GM21576 (cell line): ENCODE measurements around the gene HNRNPH3.
"Not testable (repeated sequence)": the region's sequence is repeated elsewhere in the genome, so short reads cannot be mapped to it uniquely, and the experiment has no call there.

Experiments
- ATAC-seq: cut with Tn5 transposase; IDR thresholded peaks from one replicate; pipeline ENCODE4 v1.9.1; 2021; ENCODE audit warnings: mild to moderate bottlenecking, moderate library complexity; ENCODE audit not compliant: unreplicated experiment

HNRNPH3 gene, protein sequence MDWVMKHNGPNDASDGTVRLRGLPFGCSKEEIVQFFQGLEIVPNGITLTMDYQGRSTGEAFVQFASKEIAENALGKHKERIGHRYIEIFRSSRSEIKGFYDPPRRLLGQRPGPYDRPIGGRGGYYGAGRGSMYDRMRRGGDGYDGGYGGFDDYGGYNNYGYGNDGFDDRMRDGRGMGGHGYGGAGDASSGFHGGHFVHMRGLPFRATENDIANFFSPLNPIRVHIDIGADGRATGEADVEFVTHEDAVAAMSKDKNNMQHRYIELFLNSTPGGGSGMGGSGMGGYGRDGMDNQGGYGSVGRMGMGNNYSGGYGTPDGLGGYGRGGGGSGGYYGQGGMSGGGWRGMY

DNA sequence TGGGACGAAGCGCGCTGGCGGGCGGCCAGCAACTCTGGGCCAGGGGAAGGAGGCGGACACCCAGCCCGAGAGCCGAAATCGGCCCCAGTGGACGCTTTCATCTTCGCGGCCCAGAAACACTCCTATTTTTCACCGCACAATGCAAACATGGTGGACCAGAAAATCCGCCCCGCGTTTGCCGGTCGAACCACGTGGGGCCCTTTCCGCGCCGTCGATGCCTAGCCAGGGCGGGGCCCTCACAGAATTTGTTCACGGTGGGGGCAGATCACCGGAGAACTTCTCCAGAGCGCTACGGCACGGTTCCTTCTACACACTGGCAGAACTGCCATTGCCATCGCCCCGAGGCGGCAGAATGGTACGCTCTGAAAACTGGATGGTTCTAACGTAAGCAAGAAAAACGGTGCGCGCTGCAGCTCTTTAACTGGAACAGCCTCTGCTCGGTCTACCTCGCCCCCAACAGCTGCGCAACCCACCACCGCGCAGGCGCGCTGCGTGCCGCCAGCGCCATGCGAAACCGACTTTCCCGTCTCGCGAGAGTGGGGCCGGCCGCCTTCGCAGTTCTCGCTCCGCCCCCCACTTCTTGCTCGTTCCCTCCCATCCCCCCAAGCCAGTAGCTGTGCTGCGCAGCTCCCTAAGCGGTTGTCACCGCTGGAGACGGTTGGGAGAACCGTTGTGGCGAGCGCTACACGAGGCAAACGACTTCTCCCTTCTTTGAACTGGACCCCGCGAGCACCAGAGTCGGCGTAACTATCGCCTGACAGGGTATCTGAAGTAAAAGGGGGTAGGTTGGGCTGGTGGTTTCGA is at the start of gene HNRNPH3:
Gene HNRNPH3, plus strand, starts transcription at position 610 of the 804 bp plus-strand sequence. CDS start 5,158 bp downstream, outside the sequence.
- ATAC-seq: peak; percentile 73

DNA sequence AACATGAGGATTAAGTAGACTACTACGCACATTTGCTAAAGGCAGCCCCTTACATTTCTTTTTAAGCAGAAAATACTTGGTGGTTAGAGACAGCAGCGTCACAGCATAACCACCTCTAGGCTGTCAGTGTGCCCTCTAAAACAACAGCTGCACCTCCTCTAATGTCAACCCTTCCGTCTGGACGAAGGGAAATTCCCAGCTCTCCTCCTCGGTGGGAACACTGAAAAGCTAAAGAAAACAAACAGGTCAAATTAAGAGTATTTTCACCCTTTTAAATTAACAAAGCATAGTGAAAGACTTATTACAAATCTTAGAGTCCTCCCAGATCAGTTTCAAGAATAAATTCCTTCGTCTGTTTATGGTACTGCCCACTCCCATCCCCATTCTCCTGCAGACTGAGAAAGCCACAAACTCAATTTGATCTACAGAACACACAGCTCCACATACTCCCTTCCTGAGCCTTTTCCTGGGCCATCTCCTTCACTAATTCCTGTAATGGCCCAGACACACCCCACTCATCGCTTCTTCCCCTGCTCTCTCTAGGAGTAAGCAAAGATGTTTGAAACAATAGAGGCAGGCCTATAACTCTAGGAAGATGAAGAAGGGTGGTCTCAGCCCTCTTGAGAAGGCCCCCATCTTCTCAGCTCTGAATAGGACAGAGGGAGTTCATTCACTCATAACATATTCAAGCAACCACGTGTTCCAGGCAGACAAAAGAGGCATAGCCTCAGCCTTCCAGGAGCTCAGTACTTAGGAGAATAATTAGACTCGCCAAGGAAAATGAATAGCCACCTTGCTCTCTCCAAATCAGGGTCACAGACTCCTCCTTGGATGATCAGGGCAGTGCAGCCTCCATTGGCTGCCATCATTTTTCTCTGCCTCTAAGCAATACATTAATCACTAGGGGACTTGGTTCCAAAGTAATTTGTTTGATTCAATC is 47.5 kb upstream of the HNRNPH3 start:
- ATAC-seq: no peak

DNA sequence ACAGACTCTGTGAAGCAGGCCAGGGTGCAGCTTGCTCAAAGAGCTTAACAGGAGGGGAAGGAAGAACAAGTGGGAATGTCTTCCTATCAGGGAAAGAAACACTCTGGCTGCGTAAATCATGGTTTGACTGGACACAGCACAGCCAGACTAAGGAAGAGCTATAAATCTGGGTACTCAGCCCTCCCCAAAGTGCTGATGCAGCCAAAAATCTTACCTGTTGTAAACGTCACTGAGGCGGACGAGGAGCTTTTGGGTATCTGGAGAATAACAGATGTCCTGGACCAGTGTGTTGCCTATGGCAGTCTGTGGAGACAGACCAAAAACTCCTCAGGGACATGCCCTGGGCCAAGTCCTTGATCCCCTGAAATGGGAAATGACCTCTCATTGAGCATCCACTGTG is 43.1 kb upstream of the HNRNPH3 start:
- no peak for ATAC-seq

DNA sequence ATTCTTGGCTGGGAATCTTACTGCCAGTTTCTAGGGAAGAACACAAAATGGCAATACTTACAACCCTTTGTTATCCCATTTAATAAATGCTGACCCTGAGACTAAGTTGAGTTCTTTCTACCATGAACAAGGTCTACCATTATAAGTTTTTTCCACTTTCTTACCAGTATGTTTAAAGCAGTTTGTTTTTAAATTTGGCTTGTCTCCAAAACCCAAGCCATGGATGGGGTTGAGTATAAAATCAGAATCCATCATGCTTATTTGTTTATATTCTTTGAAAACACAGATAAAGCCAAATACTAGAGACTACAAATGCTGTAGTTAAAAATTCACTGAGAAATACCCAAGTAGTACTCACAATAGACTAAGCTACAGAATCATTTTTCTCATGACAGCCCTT is 41.1 kb upstream of the HNRNPH3 start:
- no peak for ATAC-seq

DNA sequence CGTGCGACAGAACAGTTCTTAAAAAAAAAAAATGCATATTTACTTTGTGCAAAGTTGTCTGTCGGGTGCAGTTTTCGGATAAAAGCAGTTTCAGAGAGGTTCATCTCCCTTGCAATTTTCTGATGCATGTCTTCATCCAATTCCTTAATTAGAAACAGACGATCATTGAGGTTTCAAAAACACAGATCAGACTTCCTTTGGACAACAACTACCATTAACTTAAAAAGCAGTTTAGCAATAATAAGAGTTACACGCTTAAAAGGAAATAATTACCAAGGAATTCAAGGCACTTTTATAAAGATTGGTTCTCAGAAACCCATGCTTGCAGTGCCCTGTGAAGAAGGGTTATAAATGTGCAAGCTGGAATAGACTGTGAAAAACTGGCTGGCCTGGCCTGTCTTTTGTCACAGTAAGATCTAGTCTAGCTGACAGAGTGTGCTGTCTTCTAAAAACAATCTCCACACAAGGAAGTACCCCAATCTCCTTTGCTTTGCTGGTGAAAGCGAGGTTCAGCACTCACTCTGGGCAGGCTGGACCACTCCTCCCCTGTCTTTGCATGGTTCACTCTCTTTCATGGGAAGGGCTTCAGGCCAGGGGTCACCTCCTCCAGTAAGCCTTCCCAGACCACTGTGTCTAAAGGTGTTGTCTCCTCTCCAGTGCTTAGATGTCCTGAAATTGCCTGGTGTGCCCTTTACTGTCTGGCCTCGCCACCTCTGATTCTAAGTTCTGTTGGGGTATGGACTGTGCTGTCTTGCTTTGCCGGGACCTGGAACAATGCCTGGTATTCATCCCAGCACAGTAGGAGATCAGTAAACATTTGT is 34.8 kb upstream of the HNRNPH3 start:
- ATAC-seq: no peak

DNA sequence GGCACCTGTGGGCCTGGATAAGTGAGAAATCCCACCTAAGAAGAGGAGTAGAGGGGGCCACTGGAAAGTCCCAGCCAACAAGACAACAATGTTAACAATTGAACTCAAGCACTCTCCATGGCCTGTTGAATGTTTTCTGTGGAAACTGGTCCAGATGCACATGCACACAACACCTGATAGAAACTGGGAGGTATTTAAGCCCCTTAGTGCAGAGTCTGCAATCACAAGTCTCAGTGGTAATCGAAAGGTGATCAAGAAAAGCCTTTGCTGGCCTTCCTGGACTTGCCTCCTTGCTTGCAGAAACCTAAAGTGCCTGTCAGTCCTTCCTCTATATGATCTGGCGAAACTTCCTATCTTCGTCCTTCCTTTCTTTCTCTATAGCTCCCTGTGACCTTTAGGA is 30.6 kb upstream of the HNRNPH3 start:
- no peak for ATAC-seq

DNA sequence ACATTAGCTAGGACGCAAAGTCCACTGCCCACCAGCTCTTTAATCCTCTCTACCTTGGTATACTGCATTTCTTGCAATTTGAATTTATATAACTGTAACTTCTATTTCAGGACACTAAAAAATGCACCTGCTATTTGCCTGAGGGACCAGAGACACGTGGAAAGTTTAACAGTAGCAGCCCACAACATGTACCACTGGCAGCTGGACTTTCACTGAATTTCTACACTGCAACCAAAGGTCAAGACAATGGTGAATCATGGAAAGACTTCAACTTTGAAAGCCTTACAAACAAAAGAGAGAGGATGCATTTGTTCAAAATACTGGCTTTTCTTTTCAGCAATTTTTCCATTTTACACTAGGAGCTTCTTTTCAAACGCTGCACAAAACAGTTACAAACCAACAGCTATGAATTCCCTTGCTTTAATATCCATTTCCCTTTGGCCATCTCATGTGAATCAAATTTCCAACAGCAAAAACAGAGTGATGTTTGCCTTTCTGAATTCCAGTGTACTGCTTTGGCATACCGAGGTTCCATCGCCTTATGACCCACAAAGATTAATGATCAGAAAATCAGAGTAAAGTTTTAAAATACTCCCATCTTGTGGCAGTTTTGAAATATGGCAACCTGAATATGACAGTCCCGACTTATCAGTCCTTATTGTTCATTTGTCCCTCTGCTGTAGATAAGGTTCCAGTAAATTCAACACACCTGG is 29.9 kb upstream of the HNRNPH3 start:
- no peak for ATAC-seq

DNA sequence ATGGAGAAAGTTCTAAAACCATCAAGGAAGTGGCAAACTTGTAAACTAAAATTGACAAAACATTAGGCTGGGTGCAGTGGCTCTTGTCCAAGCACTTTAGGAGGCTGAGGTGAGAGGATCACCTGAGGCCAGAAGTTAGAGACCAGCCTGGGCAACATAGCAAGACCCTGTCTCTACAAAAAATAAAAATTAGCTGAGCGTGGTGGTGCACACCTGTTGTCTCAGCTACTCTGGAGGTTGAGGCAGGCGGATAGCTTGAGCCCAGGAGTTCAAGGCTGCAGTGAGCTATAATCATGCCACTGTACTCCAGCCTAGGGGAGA is 29.4 kb upstream of the HNRNPH3 start:
- ATAC-seq: no peak

DNA sequence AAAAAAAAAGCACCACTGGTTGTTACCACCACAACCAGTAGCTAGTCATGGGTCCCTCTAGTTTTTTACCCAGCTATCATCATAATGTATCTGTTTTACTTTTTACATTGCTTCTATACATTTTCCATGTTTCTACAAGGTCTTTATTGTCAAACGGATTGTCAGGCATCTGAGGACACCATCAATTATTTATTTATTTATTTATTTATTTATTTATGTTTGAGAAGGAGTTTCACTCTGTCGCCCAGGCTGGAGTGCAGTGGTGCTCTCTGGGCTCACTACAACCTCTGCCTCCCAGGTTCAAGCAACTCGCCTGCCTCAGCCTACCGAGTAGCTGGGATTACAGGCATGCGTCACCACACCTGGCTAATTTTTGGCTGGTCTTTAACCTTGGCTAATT is 29.0 kb upstream of the HNRNPH3 start:
- no peak for ATAC-seq

DNA sequence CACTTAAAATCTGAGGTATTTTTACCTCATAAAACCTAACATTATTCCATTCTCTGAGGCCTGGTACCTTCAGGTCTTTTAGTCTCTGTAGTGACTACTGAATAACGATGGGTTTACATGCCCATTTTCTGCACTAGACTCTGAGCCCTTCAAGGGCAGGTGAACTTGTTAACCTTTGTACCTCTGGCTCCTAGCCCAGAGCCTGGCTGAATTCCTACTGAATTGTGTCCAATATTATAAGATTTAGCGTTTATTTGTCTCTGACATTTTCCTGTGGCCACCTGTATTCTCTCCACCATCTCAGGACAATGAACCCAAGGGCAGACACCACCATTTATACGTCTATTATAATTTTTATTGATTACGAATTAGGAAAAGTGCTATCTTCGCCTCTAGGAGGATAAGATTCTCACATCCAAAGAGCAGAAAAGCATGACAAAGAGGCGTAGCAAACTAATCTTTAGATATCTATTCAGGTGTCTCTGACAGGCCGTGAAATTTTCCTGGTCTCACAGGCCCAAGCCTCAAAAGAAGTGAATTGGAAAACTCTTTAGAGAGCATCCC is 27.9 kb upstream of the HNRNPH3 start:
- no peak for ATAC-seq

DNA sequence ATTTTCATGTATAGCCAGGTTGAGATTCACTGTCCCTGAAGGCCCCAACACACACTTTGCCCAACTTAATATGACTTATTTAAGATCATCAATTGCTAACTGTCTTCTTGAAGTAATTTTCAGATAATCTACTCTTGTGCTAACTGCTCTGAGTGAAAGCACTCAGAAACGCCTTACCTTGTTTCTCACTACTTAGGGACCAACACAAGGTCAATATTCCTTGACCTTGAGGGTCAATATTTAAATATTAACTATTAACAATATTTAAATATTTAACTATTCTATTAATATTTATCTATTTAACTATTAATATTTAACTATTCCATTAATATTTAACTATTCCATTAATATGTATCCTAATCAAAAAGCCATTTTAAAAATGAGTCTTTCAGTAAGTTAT is 26.0 kb upstream of the HNRNPH3 start:
- ATAC-seq: no peak

DNA sequence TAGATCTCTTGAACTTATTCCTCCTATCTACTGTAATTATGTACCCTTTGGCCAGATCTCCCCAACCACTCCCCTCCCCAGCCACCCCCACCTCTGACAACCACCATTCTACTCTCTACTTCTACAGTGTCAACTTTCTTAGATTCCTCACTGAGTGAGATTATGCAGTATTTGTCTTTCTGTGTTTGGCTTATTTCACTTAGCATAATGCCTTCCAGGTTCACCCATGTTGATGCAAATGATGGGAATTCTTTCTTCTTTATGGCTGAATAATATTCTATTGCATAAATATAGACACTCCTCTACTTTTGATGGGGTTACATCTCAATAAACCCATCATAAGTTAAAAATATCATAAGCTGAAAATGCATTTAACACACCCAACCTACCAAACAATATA is 21.3 kb upstream of the HNRNPH3 start:
- no peak for ATAC-seq

DNA sequence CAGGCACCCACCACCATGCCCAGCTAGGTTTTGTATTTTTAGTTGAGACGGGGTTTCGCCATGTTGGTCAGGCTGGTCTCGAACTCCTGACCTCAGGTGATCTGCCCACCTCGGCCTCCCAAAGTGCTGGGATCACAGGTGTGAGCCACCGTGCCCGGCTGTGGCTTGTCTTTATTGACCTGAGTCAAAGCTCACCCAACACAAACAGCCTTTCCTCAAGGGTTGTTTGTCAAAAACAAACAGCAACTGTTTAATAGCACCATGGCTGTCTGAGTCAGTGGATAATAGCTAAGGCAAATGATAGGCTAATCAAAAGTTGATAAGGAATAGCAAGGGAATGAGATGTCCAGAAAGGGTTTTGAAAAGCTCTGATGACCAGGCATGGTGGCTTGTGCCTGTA is 16.9 kb upstream of the HNRNPH3 start:
- not testable (repeated sequence) for ATAC-seq

DNA sequence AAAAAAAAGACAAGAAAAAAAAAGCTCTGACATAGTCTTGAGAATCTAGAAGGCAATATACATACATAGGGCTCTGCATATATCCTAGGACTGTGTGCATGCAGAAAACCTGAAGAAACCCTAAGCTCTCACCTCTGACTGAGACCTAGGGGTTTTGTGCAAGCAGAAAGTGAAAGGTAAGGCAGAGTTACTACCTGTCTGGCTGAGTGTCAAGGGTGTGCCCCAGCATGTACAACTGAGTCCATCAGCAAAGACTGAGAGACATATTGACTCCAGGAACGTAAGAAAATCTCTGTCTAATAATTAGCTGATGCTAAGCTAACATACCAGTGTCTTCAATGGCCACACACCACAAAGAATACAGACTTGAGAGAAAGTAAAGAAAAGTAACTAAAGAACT is 16.3 kb upstream of the HNRNPH3 start:
- ATAC-seq: no peak

DNA sequence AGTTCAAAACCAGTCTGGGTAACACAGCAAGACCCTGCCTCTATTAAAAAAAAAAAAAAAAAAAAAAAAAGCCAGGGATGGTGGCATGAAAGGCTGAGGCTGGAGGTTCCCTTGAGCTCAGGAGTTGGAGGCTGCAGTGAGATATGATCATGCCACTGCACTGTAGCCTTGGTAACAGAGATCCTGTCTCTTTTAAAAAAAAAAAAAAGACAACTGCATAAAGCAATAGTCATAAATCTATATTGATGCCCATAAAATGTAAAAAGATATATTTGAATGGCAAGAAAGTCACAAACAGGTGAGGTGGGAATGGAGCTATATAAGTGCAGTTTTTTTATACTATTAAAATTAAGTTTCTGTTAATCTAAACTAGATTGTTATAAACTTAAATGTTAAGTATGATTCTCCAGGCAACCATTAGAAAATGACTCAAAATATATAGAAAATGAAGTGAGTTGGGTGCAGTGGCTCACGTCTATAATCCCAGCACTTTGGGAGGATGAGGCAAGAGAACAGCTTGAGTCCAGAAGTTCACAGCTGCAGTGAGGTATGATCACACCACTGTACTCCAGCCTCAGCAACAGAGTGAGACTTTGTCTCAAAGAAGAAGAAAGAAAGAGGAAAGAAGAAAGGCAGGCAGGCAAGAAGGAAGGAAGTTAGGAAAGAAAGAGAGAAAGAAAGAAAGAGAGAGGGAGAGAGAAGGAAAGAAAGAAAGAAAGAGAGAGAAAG is 13.4 kb upstream of the HNRNPH3 start:
- no peak for ATAC-seq

DNA sequence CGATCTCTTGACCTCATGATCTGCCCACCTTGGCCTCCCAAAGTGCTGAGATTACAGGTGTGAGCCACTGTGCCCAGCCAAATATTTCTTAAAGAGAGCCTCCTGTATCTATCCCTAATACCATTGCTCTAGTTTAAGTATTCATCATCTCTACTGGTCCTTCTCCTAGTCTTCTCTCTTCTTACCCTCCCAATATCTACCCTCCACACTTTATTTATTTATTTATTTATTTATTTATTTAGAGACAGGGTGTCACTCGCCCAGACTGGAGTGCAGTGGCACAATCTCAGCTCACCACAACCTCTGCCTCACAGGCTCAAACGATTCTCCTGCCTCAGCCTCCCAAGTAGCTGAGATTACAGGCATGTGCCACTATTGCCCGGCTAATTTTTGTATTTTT is 7.5 kb upstream of the HNRNPH3 start:
- ATAC-seq: not testable (repeated sequence)

DNA sequence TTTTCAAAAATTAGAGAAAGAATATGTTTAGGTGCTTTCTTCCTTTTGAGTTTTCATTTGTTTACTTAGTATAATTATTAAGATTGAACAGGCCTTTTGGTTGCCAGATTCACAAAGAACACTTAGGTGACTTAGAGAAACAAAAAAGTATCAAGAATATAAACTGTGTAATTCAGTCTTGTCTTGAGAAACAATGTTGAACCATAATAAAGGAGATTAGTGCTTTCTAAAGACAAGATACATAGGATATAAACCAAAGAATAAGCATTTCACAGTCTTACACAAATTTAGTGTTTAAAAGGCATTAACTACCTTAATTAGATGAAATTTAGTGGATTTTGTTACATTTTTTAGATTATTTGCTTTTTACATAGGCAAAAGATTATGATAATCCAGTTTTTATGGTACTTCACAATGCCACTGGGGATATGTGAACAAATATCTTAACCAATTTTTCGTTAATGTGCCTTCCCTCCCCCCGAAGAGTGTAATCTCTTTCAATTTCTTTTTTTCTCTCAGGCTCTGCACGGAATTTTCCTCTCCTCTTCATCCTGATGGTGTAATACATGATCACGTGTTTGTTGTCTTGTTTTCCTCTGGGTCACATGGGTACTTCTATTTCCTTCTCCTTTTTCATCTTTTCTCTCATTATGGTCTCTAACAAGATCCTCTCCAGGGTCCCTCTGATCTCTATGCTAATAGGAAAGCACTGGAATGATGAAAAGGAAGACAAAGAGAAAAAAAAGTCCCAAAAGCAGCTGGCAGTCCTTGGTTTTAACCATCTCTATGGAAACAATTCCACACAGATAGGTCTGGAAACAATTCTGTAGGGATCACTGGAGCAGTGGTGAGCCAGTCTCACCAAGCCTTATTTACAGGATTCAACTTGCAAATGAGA is 3.7 kb upstream of the HNRNPH3 start:
- ATAC-seq: no peak

DNA sequence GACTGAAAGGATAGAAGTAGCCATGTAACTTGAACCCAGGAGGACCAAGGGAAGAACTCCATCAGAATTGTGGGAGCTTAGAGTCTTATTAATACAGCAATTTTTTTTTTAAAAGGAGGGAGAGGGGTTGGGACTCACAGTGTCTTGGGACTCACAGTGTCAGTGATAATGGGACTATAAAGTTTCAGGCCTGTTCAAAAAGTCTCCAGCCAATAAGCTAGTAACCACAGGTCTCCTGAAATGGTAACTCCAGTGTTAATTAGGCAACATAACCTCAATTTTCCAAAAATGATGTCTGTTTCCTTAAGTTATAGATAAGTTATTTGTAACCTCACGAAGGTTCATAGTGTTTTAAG is 2.4 kb upstream of the HNRNPH3 start:
- ATAC-seq: no peak
